HG03196 (cell line): ENCODE data around the gene MMP24OS.

Experiments
- ATAC-seq: cut with Tn5 transposase; IDR thresholded peaks from one replicate; pipeline ENCODE4 v1.9.1; 2021; ENCODE audit not compliant: unreplicated experiment

Gene MMP24OS

DNA sequence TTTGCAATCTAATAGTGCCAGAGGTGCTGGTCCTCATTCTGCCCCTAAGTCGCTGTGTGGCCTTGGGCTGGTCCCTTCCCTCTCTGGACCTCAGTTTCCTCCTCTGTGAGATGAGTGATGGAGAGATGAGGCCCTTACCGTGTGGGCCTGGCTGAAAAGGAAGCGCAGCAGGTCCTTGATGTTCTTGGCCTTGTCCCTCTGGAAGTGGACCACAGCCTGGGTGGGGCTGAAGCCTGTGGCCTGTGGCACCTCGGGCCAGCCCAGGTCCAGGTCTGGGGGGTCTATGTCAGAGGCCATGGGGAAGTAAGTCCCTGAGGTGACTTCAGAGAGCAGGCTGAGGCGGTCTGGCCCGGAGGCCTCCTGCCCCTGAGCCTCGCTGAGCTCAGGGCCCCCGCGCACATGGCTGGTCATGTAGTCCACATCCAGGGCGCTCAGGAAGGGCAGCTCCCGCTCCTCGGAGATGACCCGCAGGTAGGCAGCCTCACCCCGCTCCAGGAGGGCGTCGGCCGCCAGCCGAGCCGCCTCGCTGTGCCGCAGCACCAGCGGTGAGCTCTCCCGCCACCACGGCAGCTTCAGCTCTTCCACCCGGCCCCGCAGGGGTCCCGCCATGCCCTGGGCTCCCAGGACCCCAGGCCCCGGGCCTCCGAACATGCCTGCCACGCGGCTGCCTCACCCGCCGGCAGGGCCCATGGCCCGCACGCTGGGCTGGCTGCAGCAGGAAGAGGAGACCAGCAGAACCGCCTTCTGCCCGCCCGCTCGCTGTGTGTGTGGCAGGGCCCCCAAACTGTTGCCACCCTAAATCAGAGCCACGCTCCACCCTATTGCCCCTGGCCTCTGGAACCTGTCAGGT, 14.0 kb upstream of the MMP24OS start, which contains the start of gene FAM83C:
Gene FAM83C (minus strand): TSS at position 772 of the 850 bp plus-strand sequence. CDS start 121 bp downstream, at position 651.
- ATAC-seq: no peak

DNA sequence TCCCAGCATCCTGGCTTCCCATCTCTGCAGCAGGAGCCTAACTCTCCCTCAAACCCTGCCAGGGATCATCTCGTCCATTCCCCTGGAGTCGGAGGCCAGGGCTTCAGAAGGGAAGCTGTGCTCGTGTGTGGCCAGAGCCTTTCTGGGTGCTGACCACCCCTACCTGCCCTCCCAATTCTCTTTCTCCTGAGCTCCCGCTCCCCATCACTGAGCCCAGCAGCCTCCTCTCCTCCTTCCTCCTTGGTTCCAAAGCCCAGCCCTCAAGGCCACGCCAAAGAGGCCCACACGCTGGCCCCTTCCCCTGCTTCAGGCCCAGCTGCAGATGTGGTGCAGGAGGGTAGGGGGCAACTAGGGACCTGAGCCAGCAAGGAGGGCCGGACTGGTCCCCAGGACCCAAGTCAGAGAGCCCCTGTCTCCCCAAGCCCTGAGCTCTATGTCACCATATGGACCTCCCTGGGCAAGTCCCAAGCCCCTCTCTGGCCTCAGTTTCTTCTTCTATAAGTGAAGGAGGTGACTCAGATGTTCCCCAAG, 13.0 kb upstream of the MMP24OS start:
- ATAC-seq: no peak

DNA sequence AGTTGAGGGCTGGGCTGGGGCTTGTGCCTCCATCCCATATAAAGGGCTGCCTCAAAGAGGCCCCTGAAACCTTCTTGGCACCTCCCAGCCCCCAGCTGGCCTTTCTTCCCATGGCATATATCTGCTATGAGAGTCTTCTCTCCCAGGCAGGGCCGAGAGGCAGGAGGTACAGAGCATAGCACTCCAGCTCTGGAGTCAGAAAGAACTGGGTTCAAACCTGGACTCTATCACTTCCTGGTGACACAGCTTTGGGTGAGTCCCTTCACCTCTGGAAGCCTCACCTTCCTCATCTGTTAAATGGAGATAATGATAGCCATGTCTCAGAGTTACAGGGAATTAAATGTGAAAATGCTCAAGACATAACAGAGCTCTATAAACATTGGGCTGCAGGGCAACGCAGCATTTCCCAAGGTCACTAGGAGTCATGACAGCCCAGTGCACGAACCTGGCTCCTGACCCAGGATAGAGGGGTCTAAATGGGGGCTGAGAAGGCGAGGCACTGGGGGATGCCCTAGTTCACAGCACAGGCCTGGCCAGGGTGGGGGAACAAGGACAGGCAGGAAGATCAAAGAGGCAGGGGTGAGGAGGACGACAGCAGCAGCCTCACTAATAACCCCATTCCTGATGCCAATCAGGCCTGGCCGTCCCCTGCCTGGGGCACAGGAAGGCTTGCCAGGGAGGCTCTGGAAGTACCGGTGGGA, 12.4 kb upstream of the MMP24OS start:
- no peak for ATAC-seq

DNA sequence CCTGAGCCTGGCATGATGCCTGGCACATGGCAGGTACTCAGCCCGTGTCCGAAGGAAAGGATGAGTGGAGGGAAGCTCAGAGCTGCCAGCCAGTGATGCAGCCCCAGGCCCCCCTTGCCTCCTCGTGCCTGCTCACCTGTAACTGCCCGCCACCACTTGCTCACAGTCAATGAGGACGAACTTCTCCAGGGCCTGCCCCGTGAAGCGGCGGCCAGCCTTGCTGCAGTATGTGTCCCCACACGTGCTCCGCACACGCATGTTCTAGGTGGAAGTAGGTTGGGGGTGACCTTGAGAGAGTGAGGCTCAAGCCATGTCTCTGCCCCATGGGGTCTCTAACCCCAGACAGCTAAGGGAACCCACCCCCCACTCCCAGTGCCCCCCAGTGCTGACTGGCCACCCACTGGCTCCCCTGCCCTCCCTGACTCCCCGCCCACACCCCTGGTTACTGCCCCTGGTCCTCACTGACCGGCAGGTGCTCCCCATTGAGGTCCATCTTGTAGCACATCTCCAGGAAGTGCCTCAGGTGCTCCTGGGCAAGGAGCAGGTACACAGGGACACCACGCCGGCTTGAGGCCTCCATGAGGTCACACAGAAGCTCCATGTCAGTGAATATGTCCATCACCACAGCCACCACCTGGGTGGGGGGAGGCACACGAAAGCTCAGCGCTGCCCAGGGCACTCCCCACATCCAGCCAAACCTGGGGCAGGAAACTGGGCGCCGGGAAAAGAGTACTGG, 10.6 kb upstream of the MMP24OS start:
- ATAC-seq: no peak

DNA sequence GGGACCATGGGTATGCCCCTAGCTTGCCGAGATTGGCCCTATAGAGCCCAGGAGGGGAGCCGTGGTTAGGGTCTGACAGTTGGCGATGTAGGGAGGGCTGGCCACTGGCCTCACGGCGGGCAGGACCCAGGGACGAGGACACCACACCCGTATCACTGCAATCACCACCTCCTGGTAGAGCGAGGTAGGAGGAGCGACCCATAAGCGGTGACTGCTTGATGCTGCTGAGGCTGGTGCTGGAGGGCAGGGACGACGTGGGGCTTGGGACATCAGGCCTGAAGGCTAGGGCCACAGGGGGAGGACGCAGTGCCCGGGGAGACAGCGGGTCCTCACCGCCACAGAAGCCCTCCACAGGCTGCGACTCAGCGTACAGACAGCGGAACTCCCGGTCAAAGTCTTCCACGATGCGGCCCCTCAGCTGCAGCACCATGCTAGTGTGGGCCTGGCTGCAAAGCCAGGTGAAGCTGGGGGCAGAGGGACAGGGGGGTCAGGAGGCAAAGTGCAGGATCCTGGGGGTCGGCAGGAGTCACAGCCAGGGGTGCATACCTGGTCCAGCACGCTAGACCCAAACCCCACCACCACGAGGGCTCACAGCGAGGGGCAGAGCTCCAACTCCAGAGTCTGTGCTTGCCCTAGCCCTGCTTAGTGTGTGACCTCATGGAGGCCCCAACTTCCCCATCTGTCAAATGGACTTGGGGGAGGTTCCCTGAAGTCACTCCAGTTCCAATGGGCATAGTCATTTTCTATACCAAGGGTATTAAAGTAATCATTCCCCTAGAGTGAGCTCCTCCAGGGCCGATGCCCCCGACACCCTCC, 9.8 kb upstream of the MMP24OS start:
- ATAC-seq: no peak

DNA sequence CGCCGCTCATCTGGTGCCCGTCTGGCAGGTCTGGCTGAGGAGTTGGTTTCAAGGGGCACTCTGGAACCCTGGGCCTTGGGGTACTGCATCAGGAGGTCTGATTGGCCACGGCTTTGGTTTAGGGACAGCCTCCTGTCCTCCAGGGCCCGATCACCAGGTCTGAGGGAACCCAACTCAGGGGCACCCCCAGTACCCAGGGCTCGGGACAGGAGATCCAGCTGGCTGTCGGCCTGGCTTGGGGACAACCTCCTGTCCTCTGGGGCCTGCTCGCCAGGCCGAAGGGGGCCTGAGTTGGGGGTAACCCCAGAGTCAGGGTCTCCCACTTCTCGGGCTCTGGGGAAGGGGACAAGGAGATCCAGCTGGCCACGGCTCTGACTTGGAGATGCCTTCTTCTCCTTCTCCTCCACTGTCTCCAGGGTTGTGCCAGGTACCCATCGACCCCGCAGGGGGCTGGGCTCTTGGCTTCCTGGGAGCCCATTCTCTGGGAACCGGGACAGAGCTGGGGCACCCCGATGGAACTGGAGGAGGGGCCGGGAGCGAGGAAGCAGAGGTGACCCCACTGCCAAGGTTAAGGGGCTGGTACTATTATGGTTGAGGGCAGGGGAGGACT, 9.1 kb upstream of the MMP24OS start:
- no peak for ATAC-seq

DNA sequence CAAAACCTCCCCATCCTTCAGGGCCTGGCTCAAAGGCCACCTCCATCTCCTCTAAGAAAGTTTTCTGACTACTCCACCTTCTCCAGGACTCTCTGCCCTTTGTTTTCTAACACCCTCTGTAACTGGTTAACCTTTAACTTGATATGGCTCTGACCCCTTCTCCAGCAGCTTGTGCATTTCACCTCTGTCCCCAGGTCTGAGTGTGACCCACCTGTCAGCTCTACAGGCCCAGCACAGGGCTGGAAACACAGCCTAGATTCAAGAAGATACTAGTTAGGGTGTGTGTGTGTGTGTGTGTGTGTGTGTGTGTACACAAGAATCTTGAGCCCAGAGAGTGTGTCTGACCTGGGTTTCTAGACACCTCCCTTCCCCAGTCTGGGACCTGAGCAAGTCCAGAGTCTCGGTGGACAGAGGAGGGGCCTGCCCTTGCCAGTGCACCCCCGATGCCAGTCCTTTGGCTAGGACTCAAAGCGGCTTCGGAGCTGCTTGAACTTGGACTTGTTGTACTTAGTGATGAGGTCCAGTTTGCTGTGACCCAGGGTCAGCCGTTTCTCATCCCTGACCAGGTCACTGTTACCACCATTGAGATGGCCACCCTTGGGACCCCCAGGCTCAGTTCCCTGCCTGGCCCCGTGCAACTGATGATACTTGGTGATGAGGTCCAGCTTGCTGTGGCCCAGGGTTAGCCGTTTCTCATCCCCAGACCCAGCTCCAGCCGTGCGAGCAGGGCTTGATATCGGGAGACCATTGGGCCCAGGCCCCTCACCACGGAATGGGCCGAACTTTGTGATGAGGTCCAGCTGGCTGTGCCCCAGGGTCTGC, 8.4 kb upstream of the MMP24OS start:
- no peak for ATAC-seq

DNA sequence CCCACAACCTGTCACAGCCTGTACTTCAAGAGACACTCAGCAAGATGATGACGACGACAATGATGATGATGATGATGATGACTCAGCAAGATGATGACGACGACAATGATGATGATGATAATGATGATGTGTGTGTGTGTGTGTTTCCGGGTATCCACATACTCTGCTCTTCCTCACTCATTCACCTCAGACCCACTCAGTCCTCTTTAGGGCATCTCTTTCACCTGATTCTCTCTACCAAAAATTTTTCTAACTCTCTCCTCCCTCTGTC, 7.8 kb upstream of the MMP24OS start:
- ATAC-seq: no peak

DNA sequence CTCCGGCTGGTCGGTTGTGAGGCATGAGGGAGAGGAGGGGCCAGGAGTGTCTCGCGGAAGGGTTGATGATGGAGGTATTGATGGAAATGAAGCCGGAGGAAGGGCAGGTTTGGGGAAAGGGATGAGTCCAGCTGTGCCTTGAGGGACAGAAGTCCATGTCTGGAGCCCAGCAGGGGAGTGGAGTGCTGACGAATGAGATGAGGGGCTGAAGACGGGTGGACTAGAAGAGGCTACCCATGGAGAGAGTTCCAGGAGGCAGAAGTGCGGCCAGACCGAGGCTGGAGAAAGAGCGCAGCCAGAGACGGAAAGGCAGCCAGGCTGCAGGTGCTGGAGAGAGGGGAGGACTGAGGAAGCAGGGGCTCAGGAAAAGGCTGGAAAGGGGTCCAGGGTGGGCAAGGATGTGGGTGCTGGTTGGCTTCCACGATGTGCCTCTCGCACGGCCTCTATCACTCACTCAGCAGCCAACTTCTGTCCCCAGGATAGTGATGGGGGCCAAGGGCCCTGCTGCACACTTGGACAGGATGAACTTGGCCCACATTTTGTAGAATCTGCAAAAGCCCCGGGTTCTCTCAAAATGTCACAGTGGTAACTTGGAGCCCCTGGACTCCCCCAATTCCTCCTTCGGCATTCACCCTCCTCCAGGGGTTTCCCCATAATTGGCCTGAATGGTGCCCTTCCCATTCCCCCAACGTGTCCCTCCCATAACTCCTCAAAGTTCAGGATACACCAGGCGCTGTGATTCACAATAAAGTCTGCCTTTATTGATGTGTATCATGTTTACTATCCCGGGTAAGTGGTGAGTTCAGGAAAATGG, 7.3 kb upstream of the MMP24OS start:
- ATAC-seq: no peak

DNA sequence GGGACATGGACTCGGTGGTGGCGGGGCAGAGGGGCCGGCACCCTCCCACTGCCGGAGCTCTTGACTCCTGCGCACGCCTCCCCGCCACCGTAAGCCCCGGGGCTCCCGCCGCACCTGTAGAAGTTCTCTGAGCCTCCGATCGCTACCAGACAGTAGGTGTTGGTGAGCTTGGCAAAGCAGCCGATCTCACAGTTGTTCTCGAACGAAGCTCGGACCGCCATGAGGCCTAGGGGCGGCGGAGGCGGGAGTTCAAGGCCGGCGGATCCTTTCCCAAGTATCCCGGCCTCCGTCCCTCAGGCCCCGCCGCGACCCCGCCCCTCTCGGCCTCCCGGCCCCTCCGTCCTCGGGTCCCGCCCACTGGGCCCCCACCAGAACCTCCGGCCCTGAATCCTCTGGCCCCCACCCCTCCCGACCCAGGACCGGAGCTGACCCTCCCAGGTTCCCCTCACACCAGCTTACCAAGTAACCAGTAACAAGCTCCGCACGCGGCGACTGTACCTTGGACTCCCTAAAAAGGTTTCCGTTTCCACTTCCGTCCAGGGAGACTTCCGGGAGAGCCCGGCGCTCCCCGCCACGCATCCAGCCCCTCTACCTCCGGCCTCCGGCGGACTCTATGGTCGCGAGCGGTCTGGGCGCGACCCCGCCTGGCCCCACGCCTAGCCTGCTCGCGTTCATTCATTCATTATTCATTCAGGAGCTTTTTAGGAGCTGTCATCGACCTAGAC, 6.5 kb upstream of the MMP24OS start, which contains the start of gene EIF6:
Gene EIF6 (minus strand): TSS at position 506 of the 725 bp plus-strand sequence. CDS start 285 bp downstream, at position 221.
- no peak for ATAC-seq

DNA sequence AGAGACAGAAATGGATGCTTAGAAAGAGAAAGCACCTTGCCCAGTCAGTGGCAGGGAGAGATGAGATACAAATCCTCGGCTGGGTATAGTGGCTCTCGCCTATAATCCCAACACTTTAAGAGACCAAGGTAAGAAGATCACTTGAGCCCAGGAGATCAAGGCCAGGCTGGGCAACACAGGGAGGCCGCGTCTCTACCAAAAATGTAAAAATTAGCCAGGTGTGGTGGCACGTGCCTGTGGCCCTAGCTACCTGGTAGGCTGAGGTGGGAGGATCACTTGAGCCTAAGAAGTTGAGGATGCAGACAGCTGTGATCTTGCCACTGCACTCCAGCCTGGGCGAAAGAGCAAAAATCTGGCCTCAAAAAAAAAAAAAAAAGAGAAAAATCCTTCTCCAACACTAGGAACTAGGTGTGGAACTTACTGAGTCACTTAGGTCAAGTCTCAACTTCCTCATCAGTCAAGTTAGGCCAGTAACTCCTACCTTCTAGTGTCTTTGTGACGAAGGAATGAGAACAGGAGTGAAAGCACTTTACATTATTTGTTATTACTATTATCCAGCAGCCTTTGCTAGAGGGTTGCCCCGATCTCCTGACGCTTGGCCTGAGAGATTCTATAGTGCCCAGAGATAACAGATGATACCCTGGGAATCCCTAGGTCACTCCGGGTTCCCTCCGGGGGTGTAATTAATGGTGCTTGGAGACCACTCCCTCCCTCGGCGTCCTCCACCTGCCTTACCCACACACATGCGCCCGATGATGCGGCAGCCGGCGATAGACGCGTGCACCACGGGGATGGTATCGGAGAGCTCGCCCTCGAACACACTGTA, 5.7 kb upstream of the MMP24OS start:
- no peak for ATAC-seq

DNA sequence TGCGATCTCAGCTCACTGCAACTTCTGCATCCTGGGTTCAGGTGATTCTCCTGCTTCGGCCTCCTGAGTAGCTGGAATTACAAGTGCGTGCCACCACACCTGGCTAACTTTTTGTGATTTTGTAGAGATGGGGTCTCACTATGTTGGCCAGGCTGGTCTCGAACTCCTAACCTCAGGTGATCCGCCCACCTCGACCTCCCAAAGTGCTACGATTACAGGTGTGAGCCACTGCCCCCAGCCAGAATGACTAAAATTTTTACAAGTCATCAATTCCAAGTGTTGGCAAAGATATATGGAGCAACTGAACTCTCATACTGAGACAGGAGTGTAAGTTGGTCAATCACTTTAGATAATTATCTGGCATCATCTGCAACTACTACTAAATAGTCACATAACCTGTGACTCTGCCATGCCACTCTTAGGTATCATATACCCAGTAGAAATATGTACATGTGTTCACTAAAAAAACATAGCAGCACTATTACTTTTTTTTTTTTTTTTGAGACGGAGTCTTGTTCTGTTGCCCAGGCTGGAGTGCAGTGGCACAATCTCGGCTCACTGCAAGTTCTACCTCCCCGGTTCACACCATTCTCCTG, 3.7 kb upstream of the MMP24OS start:
- no peak for ATAC-seq

DNA sequence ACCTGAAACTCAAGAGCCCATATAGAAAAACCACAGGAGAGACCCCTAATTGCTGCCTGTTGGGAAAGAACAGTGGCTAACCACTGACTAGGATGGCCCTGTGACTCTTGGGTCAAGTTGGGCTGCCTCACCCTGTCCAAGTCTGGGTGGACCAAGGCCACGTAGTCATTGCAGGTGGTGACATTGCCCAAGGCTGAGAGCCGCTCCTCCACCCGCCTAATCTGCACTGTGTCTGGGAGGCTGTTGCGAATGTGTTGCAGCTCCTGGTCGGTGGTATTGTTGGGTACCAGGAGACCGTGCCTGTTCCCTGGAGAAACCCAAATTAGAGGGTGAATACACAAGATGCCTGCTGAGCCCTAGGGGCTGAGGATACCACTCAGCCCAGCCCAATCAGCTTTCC, 2.6 kb upstream of the MMP24OS start:
- no peak for ATAC-seq

DNA sequence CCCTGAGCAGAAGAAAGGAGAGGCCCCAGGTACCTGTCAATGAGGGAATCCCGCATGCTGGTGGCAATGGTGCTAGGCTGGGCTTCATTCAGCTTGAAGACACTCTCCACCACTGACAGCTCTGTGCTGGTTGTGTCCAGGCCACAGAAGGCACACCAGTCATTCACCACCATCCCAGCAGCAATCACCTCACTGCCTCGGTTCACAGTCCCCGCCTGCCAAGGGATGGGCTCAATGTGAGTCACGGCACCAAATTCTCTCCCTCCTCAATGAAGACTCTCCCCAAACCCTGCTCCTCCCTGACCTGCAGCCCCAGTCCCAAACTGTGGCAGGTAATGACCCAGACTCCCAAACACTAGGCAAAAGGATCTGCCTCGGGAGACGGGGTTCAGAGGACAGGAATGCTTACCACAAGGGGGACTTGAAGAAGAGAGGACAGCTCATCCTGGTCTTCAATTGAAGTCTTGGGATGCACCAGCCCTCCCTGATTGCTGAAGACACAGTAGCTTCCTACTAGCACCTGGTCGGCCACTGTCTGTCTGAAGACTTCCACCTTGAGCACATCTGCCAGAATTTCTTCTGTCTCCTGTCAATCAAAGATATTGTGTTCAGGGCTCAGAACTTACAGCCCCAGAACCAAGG, 1.7 kb upstream of the MMP24OS start:
- ATAC-seq: no peak

DNA sequence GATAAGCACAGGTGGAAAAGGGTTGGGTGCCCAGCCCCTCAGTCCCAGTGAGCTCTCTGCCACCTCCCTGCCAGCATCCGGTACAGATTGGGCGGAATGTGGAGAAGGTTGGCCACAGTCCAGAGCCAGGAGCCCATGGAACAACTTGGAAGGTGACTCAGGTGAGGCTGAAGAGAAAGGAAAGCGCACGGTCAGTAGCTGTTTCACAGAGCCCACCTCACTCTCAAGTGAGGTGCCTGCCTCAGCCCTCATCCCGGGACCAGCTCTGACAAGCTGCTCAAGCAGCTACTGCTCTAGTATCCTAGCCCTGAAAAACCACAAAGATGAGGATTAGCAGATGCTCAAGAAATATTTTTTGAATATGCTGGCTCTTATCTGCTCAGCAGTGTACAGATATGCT, 1.1 kb upstream of the MMP24OS start:
- ATAC-seq: no peak

DNA sequence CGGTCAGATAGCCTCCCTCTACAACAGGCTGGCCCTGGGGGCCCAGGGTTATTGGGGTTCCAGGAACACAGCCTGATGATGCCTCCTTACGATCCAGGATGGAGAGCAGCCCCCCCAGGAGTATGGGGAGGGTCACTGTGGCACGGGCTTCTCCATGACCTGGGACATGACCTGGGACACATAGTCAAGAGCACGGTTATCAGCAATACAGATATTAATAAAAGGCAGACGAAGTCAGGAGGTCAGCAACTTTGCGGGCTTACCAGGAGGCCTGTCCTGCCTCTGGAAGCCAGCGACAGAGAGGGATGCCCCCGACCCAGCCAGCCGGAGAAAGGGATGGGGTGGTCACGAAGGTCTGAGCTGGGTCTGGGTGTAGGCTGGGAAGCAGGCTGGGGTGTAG, 795 bp downstream of the MMP24OS start:
- no peak for ATAC-seq
